Adipose tissue (tissue), 3 donors: ENCODE measurements around the gene RBM18. TPM values are rescaled to one million over a fixed set of nuclear protein-coding genes. Genes with fewer than 3 reads are reported as not detected.

Source experiments
- H3K27ac ChIP-seq: one replicate; pipeline ENCODE4 v1.5.1; 2013; ENCODE audit warnings: low read depth, low read length
- WGBS, 3 donors: extraction: QIAGEN DNeasy Blood & Tissue Kit; methylation state at CpG; one replicate each; pipeline ENCODE4 v1.1.7; 2013; 5-methylcytosine and 5-hydroxymethylcytosine counted together
- polyA plus RNA-seq, 3 donors: library from polyadenylated mRNA; stranded (reverse); fragments of 200-250 nt; gene quantifications; one replicate each; pipeline ENCODE4 v1.2.3, GENCODE V29; 2013
- donor health status: healthy with polysubstance abuse.
- donor health status: Bipolar disorder and iron deficiency.
- donor health status: healthy.

Gene RBM18
- polyA plus RNA-seq, 3 donors: 4.8 to 10.7 (median 8.5) TPM

DNA sequence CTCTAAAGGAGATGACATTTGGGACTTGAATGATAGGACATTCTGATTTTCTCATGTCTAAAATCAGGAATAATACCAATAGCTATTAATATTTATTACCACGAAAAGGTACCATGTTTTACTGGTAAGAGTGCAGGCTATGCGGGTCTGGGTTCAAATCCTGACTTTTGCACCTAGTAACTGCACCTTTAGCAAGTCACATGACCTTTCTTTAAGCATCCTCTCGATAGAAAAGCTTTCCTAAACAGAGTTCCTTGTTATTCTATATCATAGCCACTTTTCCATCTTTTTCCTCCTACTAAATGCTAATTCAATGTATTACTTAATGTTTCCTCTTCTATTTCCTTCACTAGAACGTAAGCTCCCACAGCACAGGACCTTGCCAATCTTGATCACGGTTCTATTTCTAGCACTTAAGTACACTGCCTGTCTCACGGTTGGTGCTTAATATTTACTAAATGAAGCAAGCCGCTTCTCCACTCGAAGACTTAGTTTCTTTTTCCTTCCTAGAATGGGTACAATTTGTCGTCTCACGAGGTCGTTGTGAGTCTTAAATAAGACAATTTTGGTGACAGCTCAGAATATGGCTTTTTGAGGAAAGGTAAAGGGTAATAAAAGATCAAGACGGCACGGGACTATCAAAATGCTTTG is 816 bp downstream of the RBM18 start:
- no peak overlapping the region for H3K27ac ChIP-seq
- 11 to 13% (median 12%) methylated on average over 13 of the region's 13 CpGs for WGBS, 3 donors

DNA sequence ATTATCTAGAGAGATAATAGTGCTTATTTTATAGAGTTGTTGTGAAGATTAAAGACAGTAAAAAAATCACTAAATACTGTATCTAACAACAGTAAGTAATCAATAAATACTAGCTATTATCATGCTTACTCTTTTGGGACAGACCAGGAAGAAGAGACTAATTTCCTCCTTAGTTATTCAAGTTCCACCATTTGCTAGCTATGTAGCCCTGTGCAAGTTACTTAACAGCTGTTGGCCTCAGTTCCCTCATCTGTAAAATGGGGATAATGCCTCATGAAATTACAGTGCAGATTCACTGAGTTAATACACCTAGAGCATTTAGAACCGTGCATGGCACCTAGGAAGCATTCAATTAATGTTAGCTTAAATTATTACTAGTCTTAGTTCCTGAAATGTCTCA is 2.6 kb downstream of the RBM18 start:
- WGBS, 3 donors: 83 to 94% (median 87%) methylated on average over 1 of the region's 1 CpG
- no peak overlapping the region for H3K27ac ChIP-seq

DNA sequence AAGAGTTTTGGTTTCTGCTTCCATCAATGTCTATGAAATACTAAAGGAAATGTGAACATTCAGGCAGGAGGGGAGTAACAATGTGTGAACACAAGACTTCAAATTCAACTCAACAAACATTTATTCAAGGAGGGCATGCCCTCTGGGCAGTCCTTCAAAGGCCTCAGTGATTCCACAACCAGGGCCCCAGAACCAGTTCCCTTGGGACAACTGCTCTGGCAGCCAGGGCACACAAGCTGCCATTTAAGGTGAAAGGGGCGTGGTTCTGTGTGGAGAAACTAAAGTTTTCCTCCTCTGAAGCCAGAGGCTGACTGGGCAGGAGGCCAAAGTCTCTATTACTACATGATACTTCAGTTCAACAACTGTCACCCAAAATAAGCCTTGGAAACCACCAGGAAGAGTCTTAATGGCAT is 3.2 kb downstream of the RBM18 start:
- 45 to 61% (median 50%) methylated on average over 1 of the region's 1 CpG for WGBS, 3 donors
- no peak overlapping the region for H3K27ac ChIP-seq

GRCh38 chr9:122258886-122259415 is 5.7 kb downstream of the RBM18 start:
- H3K27ac ChIP-seq: no peak overlapping the region
- WGBS, 3 donors: 67 to 86% (median 79%) methylated on average over 2 of the region's 2 CpGs

GRCh38 chr9:122256206-122256605 is 8.4 kb downstream of the RBM18 start:
- no peak overlapping the region for H3K27ac ChIP-seq
- 87 to 93% (median 92%) methylated on average over 5 of the region's 5 CpGs for WGBS, 3 donors

DNA sequence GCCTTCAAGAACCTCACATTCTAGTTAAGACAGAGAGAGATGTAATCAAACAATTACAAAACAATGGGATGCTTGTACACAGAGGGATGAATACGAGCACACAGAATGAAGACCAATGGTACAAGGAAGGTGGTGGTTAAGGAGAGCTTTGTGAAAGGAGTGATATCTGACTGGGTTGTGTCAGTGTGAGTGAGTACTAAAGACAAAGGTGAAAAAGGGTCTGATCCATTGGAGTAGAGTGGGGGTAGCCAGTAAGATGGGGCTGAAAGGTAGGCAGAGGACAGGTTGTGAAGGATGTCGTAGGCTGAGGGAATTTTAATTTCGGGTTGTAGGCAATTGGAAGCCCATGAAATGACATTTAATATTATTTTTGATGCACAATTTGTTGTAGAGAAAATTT is 9.9 kb downstream of the RBM18 start:
- no peak overlapping the region for H3K27ac ChIP-seq
- WGBS, 3 donors: 90 to 94% (median 91%) methylated on average over 3 of the region's 3 CpGs

DNA sequence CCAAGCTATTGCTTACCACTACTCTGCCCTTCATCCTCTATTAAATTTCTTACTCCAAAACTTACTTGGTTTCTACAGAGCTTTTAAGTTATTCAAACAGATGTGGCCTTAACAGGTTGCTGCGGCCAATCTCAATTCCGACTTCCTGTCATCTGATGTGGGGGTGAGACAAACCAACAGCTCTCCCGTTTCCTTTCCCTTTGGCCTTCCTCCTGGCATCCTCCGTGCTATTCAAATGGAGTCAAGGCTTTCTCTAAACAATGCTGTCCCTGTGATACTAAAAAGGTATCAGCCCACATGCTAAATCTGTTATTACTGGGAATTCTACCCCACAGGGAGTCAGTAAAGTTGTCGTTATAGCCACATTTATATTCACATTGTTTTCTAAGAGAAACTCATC is 11.8 kb downstream of the RBM18 start:
- 57 to 72% (median 63%) methylated on average over 5 of the region's 5 CpGs for WGBS, 3 donors
- no peak overlapping the region for H3K27ac ChIP-seq

DNA sequence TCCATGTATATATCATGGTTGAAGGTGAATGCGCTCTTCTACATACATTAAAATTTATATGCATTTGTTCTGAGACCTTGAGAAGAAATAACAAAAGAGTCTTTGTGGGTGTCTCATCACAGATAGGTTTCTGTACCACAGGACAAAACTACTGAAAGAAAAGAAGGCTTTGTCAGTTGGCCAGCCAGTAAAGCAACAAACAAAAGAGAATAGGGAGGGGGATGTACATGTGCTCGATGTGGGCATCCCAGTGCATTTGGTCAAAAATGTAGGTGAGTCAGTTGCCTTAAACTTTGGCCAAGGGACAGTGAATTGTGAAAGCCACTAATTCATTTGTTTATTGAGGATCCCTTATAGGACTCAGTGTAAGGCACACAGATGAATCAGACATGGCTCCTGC is 13.3 kb downstream of the RBM18 start:
- H3K27ac ChIP-seq: no peak overlapping the region
- WGBS, 3 donors: 88 to 92% (median 91%) methylated on average over 2 of the region's 2 CpGs

DNA sequence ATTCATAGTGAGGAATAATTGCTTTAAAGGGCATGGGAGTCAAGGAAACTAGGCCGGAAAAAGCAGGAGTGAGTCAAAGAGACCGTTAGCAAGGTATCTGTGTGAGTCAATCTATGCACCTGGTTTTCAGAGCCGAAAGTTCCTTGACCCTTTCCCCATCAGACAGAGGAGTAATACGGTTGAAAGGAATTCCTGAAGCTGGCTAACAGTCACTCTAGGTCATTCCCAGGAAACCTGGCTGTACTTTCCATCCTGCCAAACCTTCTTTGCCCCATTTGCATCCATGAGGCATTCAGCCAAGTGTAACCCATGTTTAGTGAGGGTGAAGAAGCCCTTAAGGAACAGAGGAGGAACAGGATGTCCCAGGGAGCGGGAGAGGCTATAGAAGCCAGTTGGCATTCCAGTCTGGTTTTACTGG is 16.2 kb downstream of the RBM18 start:
- WGBS, 3 donors: 78 to 92% (median 79%) methylated on average over 5 of the region's 5 CpGs
- no peak overlapping the region for H3K27ac ChIP-seq

- WGBS, 3 donors: 74 to 77% (median 75%) methylated on average over 3 of the region's 3 CpGs
Observed at GRCh38 chr9:122246666-122247065, 18.0 kb downstream of the RBM18 start.

DNA sequence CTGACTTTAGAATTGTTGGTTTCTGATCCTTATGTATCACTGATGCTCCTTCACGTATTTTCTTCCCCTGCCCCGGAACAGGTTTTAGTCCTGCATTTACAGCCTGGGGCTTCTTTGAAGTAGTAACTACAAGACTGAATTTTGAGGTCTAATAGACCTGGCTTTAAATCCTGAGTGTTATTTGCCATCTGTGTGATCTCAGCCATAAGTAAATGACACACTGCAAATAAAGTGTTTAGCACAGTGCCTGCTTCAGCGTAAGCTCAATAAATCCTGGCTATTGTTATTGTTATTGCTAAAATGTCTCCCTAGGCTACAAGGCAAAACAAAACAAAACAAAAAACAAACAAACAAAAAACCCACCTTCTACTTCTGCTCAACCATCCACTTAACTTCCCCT is 20.3 kb downstream of the RBM18 start:
- 76 to 93% (median 84%) methylated on average over 3 of the region's 3 CpGs for WGBS, 3 donors
- no peak overlapping the region for H3K27ac ChIP-seq

More at GRCh38 chr9:122246666-122247065, 18.0 kb downstream of the RBM18 start:
- H3K27ac ChIP-seq: no peak overlapping the region

GRCh38 chr9:122239722-122240121 is 24.9 kb downstream of the RBM18 start:
- WGBS, 3 donors: 83 to 84% (median 84%) methylated on average over 5 of the region's 5 CpGs
- H3K27ac ChIP-seq: no peak overlapping the region

- WGBS, 3 donors: 73 to 85% (median 83%) methylated on average over 10 of the region's 10 CpGs
- no peak overlapping the region for H3K27ac ChIP-seq
Observed at GRCh38 chr9:122236681-122237080, 28.0 kb downstream of the RBM18 start.

GRCh38 chr9:122234022-122234748 is 30.5 kb downstream of the RBM18 start:
- WGBS, 3 donors: 76 to 88% (median 86%) methylated on average over 7 of the region's 7 CpGs
- H3K27ac ChIP-seq: no peak overlapping the region

DNA sequence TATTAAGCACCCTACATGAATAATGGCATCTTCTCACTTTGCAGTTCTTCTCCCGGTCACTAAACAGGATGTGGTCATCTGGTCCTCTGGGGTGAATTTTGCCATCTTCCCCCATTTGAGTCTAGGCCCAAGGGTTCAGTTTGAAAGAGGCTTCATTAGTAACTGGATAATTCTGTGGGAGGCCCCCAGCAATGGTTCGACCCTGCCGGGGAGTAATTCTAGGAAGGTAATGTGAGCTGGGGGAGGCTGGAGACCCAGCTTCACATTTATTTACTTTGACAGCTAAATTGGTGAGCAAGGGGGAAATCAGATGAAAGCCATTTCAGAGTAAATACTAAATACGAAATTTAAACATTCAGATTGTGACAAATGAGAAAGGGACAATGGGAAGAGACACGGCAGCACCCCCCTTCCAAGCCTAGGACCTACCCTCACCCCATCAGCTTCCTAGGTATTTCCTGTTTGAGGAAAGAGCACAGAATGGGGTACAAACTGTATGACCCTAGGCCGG is 31.8 kb downstream of the RBM18 start:
- H3K27ac ChIP-seq: no peak overlapping the region
- WGBS, 3 donors: 55 to 72% (median 64%) methylated on average over 6 of the region's 6 CpGs

GRCh38 chr9:122229485-122229837 is 35.2 kb downstream of the RBM18 start:
- H3K27ac ChIP-seq: no peak overlapping the region
- WGBS, 3 donors: 39 to 56% (median 55%) methylated on average over 4 of the region's 4 CpGs

- 3 to 6% (median 5%) methylated on average over 47 to 69 of the region's 70 CpGs for WGBS, 3 donors
- H3K27ac ChIP-seq: no peak within 1 kb of the TSS
Observed at GRCh38 chr9:122228568-122229484, 35.8 kb downstream of the RBM18 start, which contains the start of gene LHX6. LHX6 (minus strand) TSS chr9:122228957; CDS start chr9:122228740, 217 bp downstream.

DNA sequence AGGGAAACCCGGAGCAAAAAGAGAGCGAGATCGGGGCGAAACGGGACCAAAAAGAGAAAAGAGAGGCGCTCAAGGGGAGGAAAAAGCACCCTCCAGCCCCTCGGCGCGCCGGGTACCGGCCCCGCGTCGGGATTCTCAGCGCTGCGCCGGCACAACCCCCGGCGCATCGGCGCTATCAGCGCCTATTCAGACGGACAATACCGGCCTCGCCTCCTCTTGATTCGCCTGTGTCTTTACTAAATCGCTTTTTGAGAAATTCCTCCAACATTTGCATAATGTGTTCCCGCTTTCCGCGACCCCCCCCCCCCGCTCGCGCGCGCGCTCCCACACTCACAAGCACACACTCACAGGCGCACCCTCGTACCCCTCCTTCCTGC is 36.5 kb downstream of the RBM18 start:
- no peak overlapping the region for H3K27ac ChIP-seq
- WGBS, 3 donors: 1 to 2% (median 1%) methylated on average over 38 of the region's 38 CpGs

DNA sequence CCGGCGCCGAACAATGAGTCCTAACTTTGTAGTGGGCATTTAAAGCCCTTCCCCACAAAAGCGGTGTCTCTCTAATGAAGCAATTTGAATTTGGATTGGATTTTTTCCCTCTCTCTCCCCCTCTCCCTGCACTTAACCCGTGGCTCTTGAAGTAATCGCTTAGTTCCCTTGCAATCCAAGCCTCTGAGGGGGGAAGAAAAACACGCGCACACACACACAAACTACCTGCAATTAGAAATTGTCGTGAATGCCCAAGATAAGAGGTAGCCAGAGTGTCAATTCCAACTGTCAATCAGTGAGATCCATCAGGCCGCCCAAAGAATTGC is 37.1 kb downstream of the RBM18 start:
- no peak overlapping the region for H3K27ac ChIP-seq
- WGBS, 3 donors: 5 to 27% (median 9%) methylated on average over 10 of the region's 10 CpGs
